GM23248 (cell line): ENCODE data around the gene CAPN7. TPM values are rescaled to one million over a fixed set of nuclear protein-coding genes. Genes with fewer than 3 reads are reported as not detected.

ENCODE experiments used
- DNase-seq: peaks from one replicate; pipeline ENCODE4 v3.0.0-alpha.2; 2015
- H2AFZ ChIP-seq: fragments of 200-600 bp; sonication (generic); 2 replicates; pipeline ENCODE4 v1.6.1; 2016; ENCODE audit warnings: antibody characterized with exemption
- H3F3A ChIP-seq: fragments of 200-600 bp; sonication (generic); 2 replicates; pipeline ENCODE4 v1.6.1; 2016; ENCODE audit warnings: mild to moderate bottlenecking, antibody characterized with exemption, mixed run types; ENCODE audit not compliant: insufficient read depth
- H3K27ac ChIP-seq: fragments of 200-600 bp; sonication (generic); 2 replicates; pipeline ENCODE4 v1.5.1; 2016; ENCODE audit warnings: mild to moderate bottlenecking
- H3K27me3 ChIP-seq: fragments of 200-600 bp; sonication (generic); replicated peaks from 2 replicates; pipeline ENCODE4 v1.6.1; 2016; ENCODE audit warnings: mild to moderate bottlenecking; ENCODE audit not compliant: insufficient read depth
- H3K36me3 ChIP-seq: fragments of 200-600 bp; sonication (generic); 2 replicates; pipeline ENCODE4 v1.6.1; 2016; ENCODE audit warnings: low read depth, mild to moderate bottlenecking
- H3K4me1 ChIP-seq: fragments of 200-600 bp; sonication (generic); 2 replicates; pipeline ENCODE4 v1.6.1; 2016; ENCODE audit warnings: mild to moderate bottlenecking; ENCODE audit not compliant: insufficient read depth
- H3K4me2 ChIP-seq: fragments of 200-600 bp; sonication (generic); one replicate; pipeline ENCODE4 v1.6.1; 2016; ENCODE audit warnings: mild to moderate bottlenecking; ENCODE audit not compliant: unreplicated experiment
- H3K4me3 ChIP-seq: fragments of 200-600 bp; sonication (generic); 2 replicates; pipeline ENCODE4 v1.5.1; 2016; ENCODE audit warnings: mild to moderate bottlenecking
- H3K79me2 ChIP-seq: fragments of 200-600 bp; sonication (generic); 2 replicates; pipeline ENCODE4 v1.6.1; 2016; ENCODE audit warnings: mild to moderate bottlenecking; ENCODE audit not compliant: insufficient read depth
- H3K9ac ChIP-seq: fragments of 200-600 bp; sonication (generic); 2 replicates; pipeline ENCODE4 v1.6.1; 2016; ENCODE audit warnings: mild to moderate bottlenecking
- H3K9me2 ChIP-seq: fragments of 200-600 bp; sonication (generic); 2 replicates; pipeline ENCODE4 v1.6.1; 2016; ENCODE audit warnings: mixed run types, mild to moderate bottlenecking, moderate library complexity; ENCODE audit not compliant: insufficient read depth
- H3K9me3 ChIP-seq: fragments of 200-600 bp; sonication (generic); one replicate; pipeline ENCODE4 v1.6.1; 2017; ENCODE audit warnings: low read depth
- H4K20me1 ChIP-seq: fragments of 200-600 bp; sonication (generic); 2 replicates; pipeline ENCODE4 v1.6.0; 2016; ENCODE audit not compliant: insufficient read depth
- EZH2 ChIP-seq: fragments of 200-600 bp; sonication (generic); IDR thresholded peaks from 2 replicates; pipeline ENCODE4 v1.6.1; 2018; ENCODE audit warnings: antibody characterized with exemption, mild to moderate bottlenecking; ENCODE audit not compliant: insufficient read depth, poor library complexity, severe bottlenecking
- EZH2phosphoT487 ChIP-seq: fragments of 200-600 bp; sonication (generic); IDR thresholded peaks from 2 replicates; pipeline ENCODE4 v1.6.1; 2018; ENCODE audit warnings: antibody characterized with exemption, moderate library complexity, mild to moderate bottlenecking, low read depth; ENCODE audit not compliant: insufficient read depth
- WGBS, 2 experiments: methylation state at CpG; one replicate each; pipeline ENCODE4 v1.1.6; 2015 to 2017; ENCODE audit warnings: low lambda C conversion rate in 2 of 2, low coverage in 1 of 2; ENCODE audit errors: missing lambda C conversion rate in 2 of 2; 5-methylcytosine and 5-hydroxymethylcytosine counted together
- in situ Hi-C: fragments of 300-500 bp; cut with MboI; formaldehyde crosslinking; loops from 2 replicates; pipeline ENCODE4 v1.15.0; 2020
- polyA plus RNA-seq: library from polyadenylated mRNA; unstranded; fragments of >200 nt; fragmentation: Nextera tagmentation; extraction: Ambion mirVana; gene quantifications from 2 replicates; pipeline ENCODE4 v1.2.1, GENCODE V29; 2016
- total RNA-seq: library from RNA; depleted of rRNA; stranded (reverse); fragments of >200 nt; shearing (Covaris generic); gene quantifications from 2 replicates; pipeline ENCODE4 v1.2.3, GENCODE V29; 2014

The CAPN7 gene
- total and polyA plus RNA-seq, 2 experiments from 2014 or later, result 21.3 to 38.3 TPM

DNA sequence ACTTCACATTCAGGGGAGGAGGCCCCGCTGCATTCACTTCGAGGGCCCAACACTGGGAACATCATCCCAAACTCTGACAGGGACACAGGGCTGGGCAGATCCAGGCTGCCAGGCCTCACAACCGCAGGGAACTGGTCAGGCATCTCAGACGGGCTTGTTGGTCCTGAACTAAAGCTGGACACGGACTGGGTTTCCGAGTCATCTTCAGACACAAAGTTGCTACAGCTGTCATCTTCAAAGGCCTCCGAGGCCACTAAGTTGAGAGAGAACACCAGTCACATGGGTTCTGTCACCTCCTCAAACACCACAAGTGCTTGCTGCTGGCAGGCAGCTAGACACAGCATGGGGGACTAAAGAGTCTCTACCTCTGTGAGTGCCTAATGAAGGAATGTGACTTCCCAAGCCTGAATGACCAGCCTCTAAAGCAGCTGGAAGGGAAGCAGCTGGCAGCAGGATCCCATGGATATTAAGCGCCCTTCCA is 50.9 kb downstream of the CAPN7 start:
- no peaks in the 10 kb centered on the region for H3K9me2 ChIP-seq
- H3K36me3 ChIP-seq, result peaks cover 64% of the 10 kb centered on the region
- no peak overlapping the region for H3K4me3 ChIP-seq
- no peak overlapping the region for H3K27ac ChIP-seq
- H3F3A ChIP-seq, result peaks cover 87% of the 10 kb centered on the region
- 58 to 61% methylated on average over 8 of the region's 8 CpGs for WGBS, 2 experiments
- 0 out of 2 replicates have a peak, but pooled peaks cover 3% of the 10 kb centered on the region for H4K20me1 ChIP-seq
- TF ChIP-seq EZH2, result no peak
- TF ChIP-seq EZH2phosphoT487, result no peak
- H3K4me1 ChIP-seq, result no peaks in the 10 kb centered on the region
- H3K4me2 ChIP-seq, result no peak overlapping the region
- no peak overlapping the region for H2AFZ ChIP-seq
- no peaks in the 10 kb centered on the region for H3K27me3 ChIP-seq
- no peak overlapping the region for H3K9ac ChIP-seq
- peak; percentile 29 for DNase-seq
- in situ Hi-C loops, result loop anchor here (25.0 kb wide), 1 partner anchor 305 kb away; no protein-coding TSS in a partner anchor
- H3K79me2 ChIP-seq, result peaks cover 19% of the 10 kb centered on the region
- H3K9me3 ChIP-seq, result no peaks in the 10 kb centered on the region

DNA sequence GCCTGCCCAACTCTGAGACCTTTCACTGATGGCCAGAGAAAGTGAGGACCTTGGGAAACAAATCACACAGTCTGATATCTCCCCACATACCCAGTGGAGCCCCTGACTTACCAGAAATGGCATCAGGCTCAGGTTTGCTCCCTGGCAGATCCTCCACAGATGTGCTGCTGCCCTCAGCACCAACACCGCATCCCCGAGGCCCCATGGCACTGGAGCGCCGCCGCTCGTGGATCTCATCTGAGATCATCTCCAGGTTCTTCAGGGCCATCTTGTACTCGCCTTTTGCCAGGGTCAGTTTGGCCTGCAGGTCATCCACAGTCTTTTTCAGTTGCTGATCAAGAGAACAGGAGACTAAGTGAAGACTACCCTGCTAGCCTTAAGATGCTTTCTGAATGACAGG is 52.7 kb downstream of the CAPN7 start:
- no peak overlapping the region for H3K9ac ChIP-seq
- no peak overlapping the region for H3K4me2 ChIP-seq
- H4K20me1 ChIP-seq, result 0 out of 2 replicates have a peak, but pooled peaks cover 3% of the 10 kb centered on the region
- H3K27me3 ChIP-seq, result no peaks in the 10 kb centered on the region
- in situ Hi-C loops, result loop anchor here (25.0 kb wide), 1 partner anchor 304 kb away; no protein-coding TSS in a partner anchor
- no peak for TF ChIP-seq EZH2
- TF ChIP-seq EZH2phosphoT487, result no peak
- peaks cover 73% of the 10 kb centered on the region for H3F3A ChIP-seq
- H3K4me1 ChIP-seq, result no peaks in the 10 kb centered on the region
- H3K36me3 ChIP-seq, result peaks cover 50% of the 10 kb centered on the region
- H3K27ac ChIP-seq, result no peak overlapping the region
- H3K9me2 ChIP-seq, result no peaks in the 10 kb centered on the region
- DNase-seq, result no peak
- H3K79me2 ChIP-seq, result peaks cover 35% of the 10 kb centered on the region
- H2AFZ ChIP-seq, result no peak overlapping the region
- 93 to 97% methylated on average over 7 of the region's 7 CpGs for WGBS, 2 experiments
- no peaks in the 10 kb centered on the region for H3K9me3 ChIP-seq
- H3K4me3 ChIP-seq, result no peak overlapping the region

DNA sequence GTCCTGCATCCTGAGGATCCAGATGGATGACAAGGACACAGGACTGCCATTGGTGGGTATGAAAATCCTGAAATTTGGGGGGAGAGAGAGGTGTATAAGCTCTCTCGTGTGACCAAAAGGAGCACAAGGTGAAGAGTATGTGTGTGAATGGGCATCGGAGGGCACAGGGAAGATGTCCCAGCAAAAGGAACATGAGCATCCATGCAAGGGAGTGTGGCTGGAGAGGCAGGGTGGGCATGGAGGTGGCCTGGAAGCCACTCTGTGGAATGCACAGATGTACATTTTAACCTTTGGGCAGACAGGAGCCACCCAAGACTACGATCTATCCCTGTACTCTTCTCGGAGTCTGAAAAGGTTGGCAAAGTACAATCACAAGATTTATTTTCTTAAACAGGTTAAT is 54.5 kb downstream of the CAPN7 start:
- 93 to 96% methylated on average over 4 of the region's 4 CpGs for WGBS, 2 experiments
- DNase-seq, result no peak
- H3K4me2 ChIP-seq, result no peak overlapping the region
- peaks cover 50% of the 10 kb centered on the region for H3K79me2 ChIP-seq
- H3K27ac ChIP-seq, result no peak overlapping the region
- no peak overlapping the region for H2AFZ ChIP-seq
- H3F3A ChIP-seq, result peaks cover 55% of the 10 kb centered on the region
- H3K9me2 ChIP-seq, result no peaks in the 10 kb centered on the region
- in situ Hi-C loops, result loop anchor here (10.0 to 25.0 kb wide), 2 partner anchors 124 to 302 kb away; no protein-coding TSS in a partner anchor
- peaks cover 32% of the 10 kb centered on the region for H3K36me3 ChIP-seq
- H4K20me1 ChIP-seq, result 0 out of 2 replicates have a peak, but pooled peaks cover 3% of the 10 kb centered on the region
- H3K4me1 ChIP-seq, result no peaks in the 10 kb centered on the region
- no peak overlapping the region for H3K4me3 ChIP-seq
- no peak overlapping the region for H3K9ac ChIP-seq
- no peaks in the 10 kb centered on the region for H3K27me3 ChIP-seq
- TF ChIP-seq EZH2phosphoT487 (no peak), EZH2 (no peak)
- no peaks in the 10 kb centered on the region for H3K9me3 ChIP-seq

GRCh38 chr3:15261274-15261673 is 55.2 kb downstream of the CAPN7 start:
- Histone ChIP-seq H3K4me2 (no peak overlapping the region), H3K9me2 (no peaks in the 10 kb centered on the region), H3K4me3 (no peak overlapping the region), H3K9ac (no peak overlapping the region), H3K27me3 (no peaks in the 10 kb centered on the region), H3K4me1 (no peaks in the 10 kb centered on the region), H2AFZ (no peak overlapping the region), H3K79me2 (peaks cover 50% of the 10 kb centered on the region), H3K36me3 (peaks cover 25% of the 10 kb centered on the region), H3K27ac (no peak overlapping the region), H3K9me3 (no peaks in the 10 kb centered on the region), H3F3A (peaks cover 48% of the 10 kb centered on the region), H4K20me1 (0 out of 2 replicates have a peak, but pooled peaks cover 3% of the 10 kb centered on the region)
- DNase-seq, result no peak
- in situ Hi-C loops, result loop anchor here (10.0 to 25.0 kb wide), 2 partner anchors 124 to 301 kb away; no protein-coding TSS in a partner anchor
- TF ChIP-seq EZH2 (no peak), EZH2phosphoT487 (no peak)
